Pancreas (tissue), 10 donors: ENCODE data around the gene LYZL2. TPM values are rescaled to one million over a fixed set of nuclear protein-coding genes. Genes with fewer than 3 reads are reported as not detected.
"Not testable (repeated sequence)": the region's sequence is repeated elsewhere in the genome, so short reads cannot be mapped to it uniquely, and the experiment has no call there.

Experiments used
- ATAC-seq, 4 donors: fragments of 200-7000 bp; cut with Tn5 transposase; one replicate each; pipeline versions ENCODE4 v1.8.0 to v1.9.1; 2020; ENCODE audit warnings: mild to moderate bottlenecking in 4 of 4, moderate library complexity in 4 of 4
- DNase-seq, 6 donors: peaks; one replicate each; pipeline ENCODE4 v3.0.0-alpha.2; 2020
- FAIRE-seq: peaks from 2 replicates; lab custom pipeline; 2012; peaks lifted over from hg19 to GRCh38; lab: Jason Lieb, UNC
- H3K27ac ChIP-seq, 4 donors: fragments of 200-600 bp; sonication (generic); 1 replicate in 3 of 4; 2 replicates in 1 of 4; pipeline versions ENCODE4 v1.5.0 to v1.8.0; 2020
- H3K27me3 ChIP-seq, 4 donors: fragments of 200-600 bp; one replicate each; pipeline ENCODE4 v1.8.0; 2021
- H3K36me3 ChIP-seq, 3 donors: fragments of 200-600 bp; sonication (generic) in 1 of 3; one replicate each; pipeline versions ENCODE4 v1.5.0 to v1.8.0; 2020 to 2021
- H3K4me1 ChIP-seq, 3 donors: fragments of 200-600 bp; one replicate each; pipeline ENCODE4 v1.8.0; 2021
- H3K4me3 ChIP-seq, 4 donors: fragments of 200-600 bp; sonication (generic) in 2 of 4; one replicate each; pipeline versions ENCODE4 v1.5.0 to v1.8.0; 2020 to 2021
- H3K9me3 ChIP-seq, 4 donors: fragments of 200-600 bp; one replicate each; pipeline ENCODE4 v1.8.0; 2021
- CTCF ChIP-seq, 4 donors: fragments of 200-600 bp; sonication (generic) in 3 of 4; IDR thresholded peaks; one replicate each; pipeline versions ENCODE4 v1.5.0 to v1.8.0; 2021; ENCODE audit warnings: antibody characterized with exemption in 4 of 4
- WGBS, 2 donors: extraction: QIAGEN DNeasy Blood & Tissue Kit; methylation state at CpG; one replicate each; pipeline ENCODE4 v1.1.7; 2013; 5-methylcytosine and 5-hydroxymethylcytosine counted together
- intact Hi-C, 3 donors: fragments of 100-400 bp; cut with DNase I; formaldehyde crosslinking; loops; one replicate each; pipeline versions ENCODE4 v1.11.1 to v1.14.2; 2022
- polyA plus RNA-seq, 2 donors: library from polyadenylated mRNA; stranded (reverse); fragments of 200-250 nt; gene quantifications; one replicate each; pipeline ENCODE4 v1.2.3, GENCODE V29; 2013
- total RNA-seq, 6 donors: library from RNA; stranded (reverse); fragmentation: NEBNext Ultra II Directional in 4 of 6; extraction: Animal tissue kit (Norgen Biotek cat#: 25700) in 4 of 6; gene quantifications; one replicate each; pipeline versions ENCODE4 v1.2.1 to v1.2.4, GENCODE V29; 2021 to 2023
- donor health status: healthy with polysubstance abuse.
- donor health status: DM: no; HTN: no; CAD: no; lungs with moderate emphysema.
- donor health status: DM: no; HTN: no; CAD: no.
- donor health status: control.
- donor health status: control.
- donor health status: Bipolar disorder and iron deficiency.
- donor health status: DM: yes; HTN: yes; CAD: no.
- donor health status: DM: no; HTN: no; CAD: no.
- donor health status: DM: no; HTN: no; CAD: no.
- donor health status: DM: yes; HTN: yes; CAD: no.

LYZL2 gene
- total and polyA plus RNA-seq, 8 donors, result not detected

- FAIRE-seq (no peak), ATAC-seq (no peak), DNase-seq (no peak)
- Histone ChIP-seq H3K4me1 (no peaks in the 10 kb centered on the region), H3K27me3 (no peaks in the 10 kb centered on the region), H3K36me3 (no peaks in the 10 kb centered on the region), H3K9me3 (no peaks in the 10 kb centered on the region), H3K27ac (no peak overlapping the region), H3K4me3 (no peak overlapping the region)
- intact Hi-C loops, result no loop called here
- 87 to 90% methylated on average over 8 of the region's 8 CpGs for WGBS, 2 donors
- TF ChIP-seq CTCF (IDR thresholded peaks at IDR 0.05), result no peak
Measured at GRCh38 chr10:30598105-30598776, 31.3 kb downstream of the LYZL2 start.

GRCh38 chr10:30597433-30597824 lies 32.1 kb downstream of the LYZL2 start:
- peak in 2 of 4 donors; percentile 17 to 20 for ATAC-seq
- H3K4me1 ChIP-seq, FAIRE-seq, H3K4me3 ChIP-seq, H3K27ac ChIP-seq, intact Hi-C loops, H3K27me3 ChIP-seq, DNase-seq, H3K9me3 ChIP-seq, H3K36me3 ChIP-seq: not testable (repeated sequence)
- 54 to 56% methylated on average over 6 to 7 of the region's 7 CpGs for WGBS, 2 donors

- ATAC-seq, result peak; percentile 58 to 90 (median 74)
- not testable (repeated sequence) for FAIRE-seq
Measured at GRCh38 chr10:30596493-30597432, 32.8 kb downstream of the LYZL2 start.

GRCh38 chr10:30596013-30596412 lies 33.5 kb downstream of the LYZL2 start:
- intact Hi-C loops, result no loop called here
- H3K36me3 ChIP-seq, result no peaks in the 10 kb centered on the region
- no peak overlapping the region for H3K27ac ChIP-seq
- H3K27me3 ChIP-seq, result no peaks in the 10 kb centered on the region
- no peaks in the 10 kb centered on the region for H3K4me1 ChIP-seq
- no peak for DNase-seq
- no peak for ATAC-seq
- TF ChIP-seq CTCF (IDR thresholded peaks at IDR 0.05), result no peak
- H3K9me3 ChIP-seq, result no peaks in the 10 kb centered on the region
- WGBS, 2 donors, result 63 to 67% methylated on average over 6 of the region's 6 CpGs
- H3K4me3 ChIP-seq, result no peak overlapping the region
- no peak for FAIRE-seq

More at GRCh38 chr10:30596493-30597432, 32.8 kb downstream of the LYZL2 start:
- H3K27me3 ChIP-seq, H3K4me3 ChIP-seq, DNase-seq, H3K36me3 ChIP-seq, intact Hi-C loops, H3K4me1 ChIP-seq, H3K27ac ChIP-seq, H3K9me3 ChIP-seq: not testable (repeated sequence)
- WGBS, 2 donors, result 37 to 47% methylated on average over 12 of the region's 12 CpGs

GRCh38 chr10:30594077-30594476 lies 35.5 kb downstream of the LYZL2 start:
- Histone ChIP-seq H3K4me1 (no peaks in the 10 kb centered on the region), H3K27me3 (no peaks in the 10 kb centered on the region), H3K27ac (no peak overlapping the region), H3K4me3 (no peak overlapping the region), H3K36me3 (no peaks in the 10 kb centered on the region), H3K9me3 (no peaks in the 10 kb centered on the region)
- no peak for FAIRE-seq
- 51 to 57% methylated on average over 4 of the region's 4 CpGs for WGBS, 2 donors
- DNase-seq, result no peak
- ATAC-seq, result no peak
- TF ChIP-seq CTCF (IDR thresholded peaks at IDR 0.05), result no peak
- intact Hi-C loops, result loop anchor here in 1 of 3 donors (5.0 kb wide), 1 partner anchor 197 kb away; no protein-coding TSS in a partner anchor

GRCh38 chr10:30592770-30593169 lies 36.8 kb downstream of the LYZL2 start:
- FAIRE-seq, H3K4me3 ChIP-seq, H3K9me3 ChIP-seq, ATAC-seq, H3K36me3 ChIP-seq, DNase-seq, H3K27ac ChIP-seq, H3K4me1 ChIP-seq, H3K27me3 ChIP-seq: not testable (repeated sequence)
- 21 to 27% methylated on average over 3 of the region's 3 CpGs for WGBS, 2 donors
- intact Hi-C loops, result loop anchor here in 1 of 3 donors (5.0 kb wide), 1 partner anchor 195 kb away; no protein-coding TSS in a partner anchor
